Fibroblast of lung (primary cell): ENCODE results near the gene AMOTL2.

ENCODE experiments used
- EZH2 ChIP-seq: IDR thresholded peaks from 2 replicates; pipeline ENCODE4 v1.5.1; 2012; ENCODE audit warnings: low read length, control low read depth, mild to moderate bottlenecking; ENCODE audit errors: missing control alignments
- TF ChIP-seq, protein P1 (sequence below), 2 donors: IDR thresholded peaks in 1 of 2; conservative IDR thresholded peaks in 1 of 2; 1 replicate in 1 of 2; 2 replicates in 1 of 2; pipeline ENCODE4 v1.5.1; 2011 to 2012; ENCODE audit warnings: low read length in 2 of 2, control low read depth in 1 of 2, inconsistent platforms in 1 of 2, low read depth in 1 of 2, mild to moderate bottlenecking in 1 of 2

GRCh38 chr3:134392336-134392983, 18.2 kb upstream of the AMOTL2 start:
- TF ChIP-seq, protein P1, sequence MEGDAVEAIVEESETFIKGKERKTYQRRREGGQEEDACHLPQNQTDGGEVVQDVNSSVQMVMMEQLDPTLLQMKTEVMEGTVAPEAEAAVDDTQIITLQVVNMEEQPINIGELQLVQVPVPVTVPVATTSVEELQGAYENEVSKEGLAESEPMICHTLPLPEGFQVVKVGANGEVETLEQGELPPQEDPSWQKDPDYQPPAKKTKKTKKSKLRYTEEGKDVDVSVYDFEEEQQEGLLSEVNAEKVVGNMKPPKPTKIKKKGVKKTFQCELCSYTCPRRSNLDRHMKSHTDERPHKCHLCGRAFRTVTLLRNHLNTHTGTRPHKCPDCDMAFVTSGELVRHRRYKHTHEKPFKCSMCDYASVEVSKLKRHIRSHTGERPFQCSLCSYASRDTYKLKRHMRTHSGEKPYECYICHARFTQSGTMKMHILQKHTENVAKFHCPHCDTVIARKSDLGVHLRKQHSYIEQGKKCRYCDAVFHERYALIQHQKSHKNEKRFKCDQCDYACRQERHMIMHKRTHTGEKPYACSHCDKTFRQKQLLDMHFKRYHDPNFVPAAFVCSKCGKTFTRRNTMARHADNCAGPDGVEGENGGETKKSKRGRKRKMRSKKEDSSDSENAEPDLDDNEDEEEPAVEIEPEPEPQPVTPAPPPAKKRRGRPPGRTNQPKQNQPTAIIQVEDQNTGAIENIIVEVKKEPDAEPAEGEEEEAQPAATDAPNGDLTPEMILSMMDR (conservative IDR thresholded peaks at IDR 0.05 in 1 of 2, IDR thresholded peaks at IDR 0.05 in 1 of 2; ENCODE audit: low read depth in 1 of 2, low read length in 2 of 2), result no peak
- TF ChIP-seq EZH2, result no peak
